Liver (tissue), 9 donors: ENCODE measurements around the gene RIMBP2. TPM values are rescaled to one million over a fixed set of nuclear protein-coding genes. Genes with fewer than 3 reads are reported as not detected.

Source experiments
- DNase-seq: peaks from one replicate; pipeline ENCODE4 v3.0.0-alpha.2; 2017; ENCODE audit warnings: low spot score
- H3K27ac ChIP-seq, 2 donors: one replicate each; pipeline ENCODE4 v1.7.0; 2013; ENCODE audit warnings: inconsistent platforms in 2 of 2, low read length in 2 of 2, control low read depth in 1 of 2, low read depth in 1 of 2, mild to moderate bottlenecking in 1 of 2
- H3K27me3 ChIP-seq, 4 donors: one replicate each; pipeline versions ENCODE4 v1.6.1 to v1.7.0; 2013; ENCODE audit warnings: low read length in 3 of 4, inconsistent platforms in 1 of 4, mild to moderate bottlenecking in 1 of 4, moderate library complexity in 1 of 4; ENCODE audit not compliant: control insufficient read depth in 4 of 4, insufficient read depth in 4 of 4
- H3K36me3 ChIP-seq, 4 donors: one replicate each; pipeline versions ENCODE4 v1.6.1 to v1.7.0; 2013; ENCODE audit warnings: low read length in 3 of 4, mild to moderate bottlenecking in 3 of 4, low read depth in 1 of 4, moderate library complexity in 1 of 4; ENCODE audit not compliant: control insufficient read depth in 4 of 4, insufficient read depth in 3 of 4
- H3K4me1 ChIP-seq, 4 donors: one replicate each; pipeline versions ENCODE4 v1.6.1 to v1.7.0; 2013; ENCODE audit warnings: low read length in 3 of 4, mild to moderate bottlenecking in 3 of 4, moderate library complexity in 1 of 4; ENCODE audit not compliant: control insufficient read depth in 4 of 4, insufficient read depth in 4 of 4
- H3K4me3 ChIP-seq, 3 donors: one replicate each; pipeline versions ENCODE4 v1.6.1 to v1.7.0; 2013; ENCODE audit warnings: low read length in 3 of 3, control low read depth in 1 of 3, low read depth in 1 of 3, mild to moderate bottlenecking in 1 of 3
- H3K9ac ChIP-seq, 2 donors: one replicate each; pipeline ENCODE4 v1.7.0; 2013; ENCODE audit warnings: low read length in 2 of 2, mild to moderate bottlenecking in 2 of 2, moderate library complexity in 2 of 2, control low read depth in 1 of 2, low read depth in 1 of 2
- H3K9me3 ChIP-seq, 4 donors: one replicate each; pipeline versions ENCODE4 v1.6.1 to v1.7.0; 2013; ENCODE audit warnings: low read length in 3 of 4; ENCODE audit not compliant: control insufficient read depth in 4 of 4
- ATF3 ChIP-seq: IDR thresholded peaks from 2 replicates; pipeline ENCODE4 v1.6.1; 2016; ENCODE audit warnings: antibody characterized with exemption
- CTCF ChIP-seq: fragments of 150-350 bp; IDR thresholded peaks from 2 replicates; pipeline ENCODE4 v1.5.1; 2017; ENCODE audit warnings: improper control_type of control experiment, low read depth, low read length; ENCODE audit not compliant: missing input control
- EGR1 ChIP-seq, 2 donors: IDR thresholded peaks; 2 replicates each; pipeline ENCODE4 v1.6.1; 2016 to 2018; ENCODE audit warnings: antibody characterized with exemption in 2 of 2, low read depth in 2 of 2
- FOXA1 ChIP-seq: IDR thresholded peaks from 2 replicates; pipeline ENCODE4 v1.6.1; 2016; ENCODE audit warnings: antibody characterized with exemption
- FOXA2 ChIP-seq: IDR thresholded peaks from 2 replicates; pipeline ENCODE4 v1.6.1; 2016; ENCODE audit warnings: antibody characterized with exemption
- GABPA ChIP-seq, 2 donors: IDR thresholded peaks in 1 of 2; conservative IDR thresholded peaks in 1 of 2; 2 replicates each; pipeline ENCODE4 v1.6.1; 2016; ENCODE audit warnings: antibody characterized with exemption in 2 of 2, mild to moderate bottlenecking in 1 of 2, moderate library complexity in 1 of 2
- HNF4A ChIP-seq, 2 donors: conservative IDR thresholded peaks; 2 replicates each; pipeline ENCODE4 v1.6.1; 2016; ENCODE audit warnings: antibody characterized with exemption in 2 of 2, mild to moderate bottlenecking in 2 of 2
- HNF4G ChIP-seq: IDR thresholded peaks from 2 replicates; pipeline ENCODE4 v1.6.1; 2016; ENCODE audit warnings: antibody characterized with exemption
- JUND ChIP-seq, 2 donors: IDR thresholded peaks; 2 replicates each; pipeline ENCODE4 v1.6.1; 2016; ENCODE audit warnings: antibody characterized with exemption in 2 of 2
- MAX ChIP-seq: IDR thresholded peaks from 2 replicates; pipeline ENCODE4 v1.6.1; 2016; ENCODE audit warnings: antibody characterized with exemption
- NR2F2 ChIP-seq: IDR thresholded peaks from 2 replicates; pipeline ENCODE4 v1.6.1; 2016; ENCODE audit warnings: antibody characterized with exemption
- RAD21 ChIP-seq, 2 donors: IDR thresholded peaks; 2 replicates each; pipeline ENCODE4 v1.6.1; 2016; ENCODE audit warnings: antibody characterized with exemption in 2 of 2, mild to moderate bottlenecking in 2 of 2
- REST ChIP-seq: IDR thresholded peaks from 2 replicates; pipeline ENCODE4 v1.6.1; 2016; ENCODE audit warnings: antibody characterized with exemption, mild to moderate bottlenecking
- RXRA ChIP-seq, 2 donors: IDR thresholded peaks; 2 replicates each; pipeline ENCODE4 v1.6.1; 2017 to 2018; ENCODE audit warnings: antibody characterized with exemption in 2 of 2, mild to moderate bottlenecking in 1 of 2
- SP1 ChIP-seq: IDR thresholded peaks from 2 replicates; pipeline ENCODE4 v1.6.1; 2018; ENCODE audit warnings: antibody characterized with exemption, mild to moderate bottlenecking
- TAF1 ChIP-seq: conservative IDR thresholded peaks from 2 replicates; pipeline ENCODE4 v1.6.1; 2016; ENCODE audit warnings: antibody characterized with exemption, mild to moderate bottlenecking
- YY1 ChIP-seq: IDR thresholded peaks from 2 replicates; pipeline ENCODE4 v1.6.1; 2016; ENCODE audit warnings: antibody characterized with exemption, mild to moderate bottlenecking
- ZBTB33 ChIP-seq: IDR thresholded peaks from 2 replicates; pipeline ENCODE4 v1.6.1; 2016; ENCODE audit warnings: antibody characterized with exemption
- WGBS: extraction: QIAGEN DNeasy Blood & Tissue Kit; methylation state at CpG from one replicate; pipeline ENCODE4 v1.1.7; 2013; 5-methylcytosine and 5-hydroxymethylcytosine counted together
- polyA plus RNA-seq, 2 donors: library from polyadenylated mRNA; stranded (reverse) in 1 of 2; unstranded in 1 of 2; fragments of 200-250 nt in 1 of 2; fragments of >200 nt in 1 of 2; fragmentation: Nextera tagmentation in 1 of 2; extraction: Ambion mirVana in 1 of 2; gene quantifications; one replicate each; pipeline versions ENCODE4 v1.2.1 to v1.2.3, GENCODE V29; 2013 to 2015
- total RNA-seq, 2 donors: library from RNA; depleted of rRNA; stranded (reverse); fragments of >200 nt; gene quantifications; one replicate each; pipeline ENCODE4 v1.2.3, GENCODE V29; 2014
- donor health status: healthy.
- donor health status: healthy.
- donor health status: healthy.
- donor health status: healthy.
- donor health status: healthy.

The RIMBP2 gene
- total and polyA plus RNA-seq, 4 donors, result 0.01 to 0.17 (median 0.09) TPM; not detected in 1

- H3K4me1 ChIP-seq, result no peaks in the 10 kb centered on the region
- no peaks in the 10 kb centered on the region for H3K36me3 ChIP-seq
- H3K27ac ChIP-seq, result no peak overlapping the region
- H3K9me3 ChIP-seq, result peaks cover 0 to under 1% (median 0%) of the 10 kb centered on the region in 4 donors
- no peak overlapping the region for H3K9ac ChIP-seq
- H3K4me3 ChIP-seq, result no peak overlapping the region
- no peak for DNase-seq
- no peak for TF ChIP-seq EGR1 (IDR thresholded peaks at IDR 0.05; ENCODE audit: low read depth in 2 of 2)
- no peak for TF ChIP-seq ATF3
- no peak for TF ChIP-seq ZBTB33
- no peak for TF ChIP-seq FOXA2
- TF ChIP-seq YY1, result no peak
- TF ChIP-seq GABPA (IDR thresholded peaks at IDR 0.05 in 1 of 2, conservative IDR thresholded peaks at IDR 0.05 in 1 of 2), result no peak
- TF ChIP-seq REST, result no peak
- TF ChIP-seq RXRA (IDR thresholded peaks at IDR 0.05), result no peak
- no peak for TF ChIP-seq CTCF
- TF ChIP-seq HNF4A (conservative IDR thresholded peaks at IDR 0.05), result no peak
- TF ChIP-seq MAX, result no peak
- TF ChIP-seq HNF4G, result no peak
- TF ChIP-seq JUND (IDR thresholded peaks at IDR 0.05), result no peak
- no peak for TF ChIP-seq RAD21 (IDR thresholded peaks at IDR 0.05)
- TF ChIP-seq NR2F2, result no peak
- no peak for TF ChIP-seq TAF1
- TF ChIP-seq FOXA1, result no peak
- TF ChIP-seq SP1, result no peak
- H3K27me3 ChIP-seq, result peaks cover 0 to 2% (median 0%) of the 10 kb centered on the region in 4 donors
- WGBS, result 88% methylated on average over 37 of the region's 37 CpGs
Measured at GRCh38 chr12:130649101-130650045, 66.7 kb downstream of the RIMBP2 start.
